Spinal cord (tissue), 10 donors: ENCODE data around the gene EPB41L2. TPM values are rescaled to one million over a fixed set of nuclear protein-coding genes. Genes with fewer than 3 reads are reported as not detected.

Source experiments
- DNase-seq, 6 donors: peaks; one replicate each; pipeline versions ENCODE4 v3.0.0 to v3.0.0-alpha.2; 2013 to 2015; ENCODE audit warnings: low spot score in 6 of 6, low read depth in 4 of 6
- H3K27ac ChIP-seq: one replicate; pipeline ENCODE4 v1.5.1; 2013; ENCODE audit warnings: low read depth, low read length, control low read depth
- H3K27me3 ChIP-seq: one replicate; pipeline ENCODE4 v1.6.1; 2013; ENCODE audit warnings: low read length; ENCODE audit not compliant: control insufficient read depth, insufficient read depth
- H3K36me3 ChIP-seq: one replicate; pipeline ENCODE4 v1.6.1; 2013; ENCODE audit warnings: low read length; ENCODE audit not compliant: control insufficient read depth, insufficient read depth
- H3K4me1 ChIP-seq: one replicate; pipeline ENCODE4 v1.6.1; 2013; ENCODE audit warnings: low read length; ENCODE audit not compliant: control insufficient read depth, insufficient read depth
- H3K4me3 ChIP-seq: one replicate; pipeline ENCODE4 v1.5.1; 2013; ENCODE audit warnings: low read depth, low read length, control low read depth
- H3K9me3 ChIP-seq: one replicate; pipeline ENCODE4 v1.6.1; 2013; ENCODE audit warnings: low read length; ENCODE audit not compliant: control insufficient read depth, insufficient read depth
- WGBS: methylation state at CpG from one replicate; pipeline ENCODE4 v1.1.5; 2013; ENCODE audit warnings: missing lambda C conversion rate; ENCODE audit not compliant: insufficient coverage; 5-methylcytosine and 5-hydroxymethylcytosine counted together
- polyA plus RNA-seq, 2 donors: library from polyadenylated mRNA; unstranded; fragments of 120-200 nt; gene quantifications; one replicate each; pipeline ENCODE4 v1.2.1, GENCODE V29; 2013; ENCODE audit not compliant: insufficient read length in 2 of 2
- total RNA-seq, 2 donors: library from RNA; depleted of rRNA in 1 of 2; stranded (reverse); fragments of 120-200 nt in 1 of 2; fragments of >200 nt in 1 of 2; gene quantifications; one replicate each; pipeline versions ENCODE4 v1.2.3 to v1.2.4, GENCODE V29; 2013 to 2014
- donor health status: healthy.

Gene EPB41L2
- total and polyA plus RNA-seq, 4 donors: 122 to 311 (median 267) TPM

DNA sequence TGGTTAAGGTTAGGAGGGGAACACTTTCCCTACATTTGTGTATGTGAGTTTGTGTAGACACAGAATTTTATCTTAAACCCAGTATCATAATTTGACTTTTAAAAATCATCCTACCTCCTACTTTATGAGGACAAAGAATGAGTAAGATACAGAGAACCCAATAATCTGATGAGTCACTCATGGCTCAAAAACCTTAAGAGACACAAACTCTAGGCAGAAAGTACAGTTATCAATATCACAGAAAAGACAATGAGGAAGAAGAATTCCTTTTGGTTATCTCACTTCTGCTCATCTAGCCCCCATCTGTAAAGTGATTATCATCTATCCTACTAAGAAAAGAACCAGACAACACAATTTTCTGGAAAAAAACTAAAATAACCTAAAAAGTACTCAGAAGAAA, 87.7 kb downstream of the EPB41L2 start:
- DNase-seq: no peak
- Histone ChIP-seq H3K4me3 (no peak overlapping the region), H3K27ac (no peak overlapping the region), H3K27me3 (no peaks in the 10 kb centered on the region), H3K9me3 (no peaks in the 10 kb centered on the region), H3K4me1 (peaks cover 4% of the 10 kb centered on the region), H3K36me3 (no peaks in the 10 kb centered on the region)

DNA sequence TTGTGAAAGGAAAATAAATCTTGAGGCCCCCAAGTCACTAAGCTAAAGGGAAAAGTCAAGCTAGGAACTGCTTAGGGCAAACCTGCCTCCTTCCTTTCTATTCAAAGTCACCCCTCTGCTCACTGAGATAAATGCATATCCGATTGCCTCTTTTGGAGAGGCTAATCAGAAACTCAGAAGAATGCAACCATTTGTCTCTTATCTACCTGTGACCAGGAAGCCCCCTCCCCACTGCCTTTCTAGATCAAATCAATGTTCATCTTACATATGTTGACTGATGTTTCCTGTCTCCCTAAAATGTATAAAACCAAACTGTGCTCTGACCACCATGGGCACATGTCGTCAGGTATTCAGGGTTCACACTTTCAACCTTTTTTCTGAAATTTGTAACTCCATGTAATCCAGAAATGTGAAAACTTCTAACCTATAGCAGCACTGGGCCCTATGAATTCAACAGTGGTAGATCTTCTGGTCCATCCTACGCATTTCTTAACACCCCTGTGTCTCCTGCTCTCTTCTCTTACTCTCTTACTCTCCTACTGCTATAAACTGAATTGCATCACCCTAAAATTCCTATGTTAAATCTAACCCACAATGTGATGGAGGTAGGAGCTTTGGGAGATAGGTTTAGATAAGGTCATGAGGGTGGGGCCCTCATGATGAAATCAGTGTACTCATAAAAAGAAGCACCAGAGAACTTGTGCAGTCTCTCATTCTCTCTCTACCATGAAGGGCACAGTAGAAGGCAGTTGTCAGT, 89.3 kb downstream of the EPB41L2 start:
- 89% methylated on average over 3 of the region's 3 CpGs for WGBS
- no peaks in the 10 kb centered on the region for H3K27me3 ChIP-seq
- H3K36me3 ChIP-seq: no peaks in the 10 kb centered on the region
- no peak for DNase-seq
- peaks cover 4% of the 10 kb centered on the region for H3K4me1 ChIP-seq
- no peak overlapping the region for H3K4me3 ChIP-seq
- no peak overlapping the region for H3K27ac ChIP-seq
- H3K9me3 ChIP-seq: no peaks in the 10 kb centered on the region

DNA sequence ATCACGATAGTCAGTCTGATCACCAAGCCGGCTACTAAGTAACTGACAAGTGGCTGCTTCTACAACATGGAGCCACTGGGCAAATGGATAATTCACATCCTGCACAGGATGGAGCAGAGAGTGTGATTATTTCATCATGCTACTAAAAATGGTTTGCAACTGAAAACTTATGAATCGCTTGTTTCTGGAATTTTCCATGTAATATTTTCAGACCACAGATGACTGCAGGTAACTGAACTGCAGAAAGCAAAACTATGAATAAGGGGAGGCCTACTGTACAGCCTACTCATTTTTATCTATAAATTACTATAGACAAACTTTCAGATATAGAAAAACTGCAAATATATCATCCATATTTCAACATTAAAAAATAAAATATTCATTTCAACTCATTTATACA, 91.5 kb downstream of the EPB41L2 start:
- DNase-seq: no peak
- no peaks in the 10 kb centered on the region for H3K36me3 ChIP-seq
- no peaks in the 10 kb centered on the region for H3K9me3 ChIP-seq
- no peaks in the 10 kb centered on the region for H3K27me3 ChIP-seq
- H3K27ac ChIP-seq: no peak overlapping the region
- 94% methylated on average over 2 of the region's 3 CpGs for WGBS
- no peak overlapping the region for H3K4me3 ChIP-seq
- peaks cover 4% of the 10 kb centered on the region for H3K4me1 ChIP-seq

DNA sequence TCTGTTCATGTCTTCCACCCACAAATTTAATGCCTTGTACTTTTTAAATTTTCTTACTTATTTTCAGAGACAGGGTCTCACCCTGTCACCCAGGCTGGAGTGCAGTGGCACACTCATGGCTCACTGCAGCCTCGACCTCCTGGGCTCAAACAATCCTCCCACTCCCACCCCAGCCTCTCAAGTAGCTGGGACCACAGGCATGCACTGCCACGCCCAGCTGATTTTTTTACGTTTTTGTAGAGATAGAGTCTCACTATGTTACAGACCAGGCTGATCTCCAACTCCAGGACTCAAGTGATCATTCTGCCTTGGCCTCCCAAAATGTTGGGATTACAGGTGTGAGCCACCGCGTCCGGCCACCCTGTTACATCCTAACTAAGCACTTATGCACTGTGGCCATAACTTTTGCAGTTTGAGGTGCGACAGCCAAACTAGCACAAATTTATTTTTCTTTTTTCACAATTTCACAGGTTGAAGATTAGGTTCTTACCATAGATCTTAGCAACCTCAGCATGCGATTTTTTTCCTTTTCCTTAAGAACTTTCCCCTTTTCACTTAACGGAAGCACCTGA, 92.1 kb downstream of the EPB41L2 start:
- Histone ChIP-seq H3K4me3 (no peak overlapping the region), H3K9me3 (no peaks in the 10 kb centered on the region), H3K27ac (no peak overlapping the region), H3K36me3 (no peaks in the 10 kb centered on the region), H3K27me3 (no peaks in the 10 kb centered on the region), H3K4me1 (peaks cover 4% of the 10 kb centered on the region)
- no peak for DNase-seq
- WGBS: 100% methylated on average over 6 of the region's 9 CpGs

DNA sequence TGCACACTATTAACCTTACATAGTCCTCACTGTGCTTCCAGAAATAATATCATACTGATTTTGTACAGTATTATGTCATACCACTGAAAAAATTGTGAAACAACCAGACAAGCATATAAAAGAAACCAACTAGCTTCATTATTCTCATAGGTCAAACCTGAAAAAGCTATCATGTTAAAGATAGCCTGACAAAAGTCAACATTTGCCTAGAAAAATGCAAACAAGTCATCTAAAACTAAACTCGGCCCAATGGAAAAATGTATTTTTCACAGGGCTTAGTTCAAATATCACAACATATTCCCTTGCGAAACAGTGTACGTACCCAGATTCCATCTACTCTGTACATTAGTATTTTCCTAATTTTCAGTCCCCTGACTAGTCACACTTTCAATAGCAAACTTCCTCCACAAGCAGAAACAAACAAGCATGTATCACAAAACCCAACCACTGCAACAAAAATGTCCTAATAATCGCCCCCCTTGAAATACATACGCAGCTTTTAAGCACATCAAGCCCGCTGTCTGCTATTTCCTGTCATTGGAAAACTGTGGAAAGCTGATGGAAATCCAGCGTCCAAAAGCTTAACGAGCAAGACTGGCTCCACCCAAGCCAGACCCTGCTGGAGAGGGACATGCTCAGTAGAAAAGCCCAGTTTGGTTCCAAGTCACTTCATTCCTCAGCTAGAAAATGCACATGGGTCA, 93.1 kb downstream of the EPB41L2 start:
- Histone ChIP-seq H3K27ac (peak overlapping the region; percentile 72), H3K36me3 (no peaks in the 10 kb centered on the region), H3K4me3 (peak overlapping the region; percentile 33), H3K4me1 (peaks cover 4% of the 10 kb centered on the region), H3K9me3 (no peaks in the 10 kb centered on the region), H3K27me3 (no peaks in the 10 kb centered on the region)
- WGBS: 73% methylated on average over 8 of the region's 8 CpGs
- DNase-seq: peak in 1 of 6 donors; percentile 63

DNA sequence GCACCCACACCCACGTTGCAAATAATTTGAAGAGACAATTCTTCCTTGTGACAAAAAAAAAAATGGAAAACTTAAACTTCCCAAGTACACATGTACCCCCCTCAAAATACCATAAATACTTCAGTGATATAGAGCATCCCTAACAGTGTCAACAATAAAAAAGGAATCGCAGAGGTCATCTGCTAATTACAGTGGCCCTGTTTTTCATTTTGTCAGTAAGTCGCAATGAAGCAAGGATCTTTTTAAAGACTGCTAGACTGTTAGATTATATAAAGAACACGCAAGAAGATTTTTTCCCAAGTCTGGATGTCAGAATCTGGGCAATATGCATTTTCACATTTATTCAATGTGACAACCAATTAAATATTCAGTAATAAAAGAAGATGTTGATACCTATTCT, 93.9 kb downstream of the EPB41L2 start:
- Histone ChIP-seq H3K4me3 (peak overlapping the region; percentile 33), H3K4me1 (peaks cover 4% of the 10 kb centered on the region), H3K36me3 (no peaks in the 10 kb centered on the region), H3K27ac (peak overlapping the region; percentile 72), H3K27me3 (no peaks in the 10 kb centered on the region), H3K9me3 (no peaks in the 10 kb centered on the region)
- DNase-seq: no peak
- no CpG with 5 or more reads among the region's 4 CpGs for WGBS

DNA sequence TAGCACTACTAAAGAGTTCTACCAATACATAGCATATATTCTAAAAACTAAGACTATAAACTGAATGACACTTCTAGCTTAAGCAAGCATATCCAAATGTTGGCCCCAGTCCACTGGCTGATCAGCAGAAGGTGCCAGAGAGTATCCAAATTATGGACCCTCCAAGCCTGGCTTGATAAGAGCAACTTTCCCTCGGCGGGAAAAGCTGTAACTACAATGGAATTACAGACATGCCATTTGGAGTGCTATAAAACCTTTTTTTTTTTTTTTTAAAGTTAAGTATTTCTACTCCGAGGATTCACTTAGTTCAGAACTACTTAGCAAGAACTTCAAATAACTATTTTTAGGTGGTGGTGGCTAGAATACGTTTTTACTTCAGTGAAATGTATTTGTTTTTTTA, 94.6 kb downstream of the EPB41L2 start:
- no peak for DNase-seq
- Histone ChIP-seq H3K36me3 (no peaks in the 10 kb centered on the region), H3K4me1 (peaks cover 4% of the 10 kb centered on the region), H3K27me3 (no peaks in the 10 kb centered on the region), H3K27ac (peak overlapping the region; percentile 72), H3K9me3 (no peaks in the 10 kb centered on the region), H3K4me3 (peak overlapping the region; percentile 33)
- WGBS: no CpG with 5 or more reads among the region's 4 CpGs

DNA sequence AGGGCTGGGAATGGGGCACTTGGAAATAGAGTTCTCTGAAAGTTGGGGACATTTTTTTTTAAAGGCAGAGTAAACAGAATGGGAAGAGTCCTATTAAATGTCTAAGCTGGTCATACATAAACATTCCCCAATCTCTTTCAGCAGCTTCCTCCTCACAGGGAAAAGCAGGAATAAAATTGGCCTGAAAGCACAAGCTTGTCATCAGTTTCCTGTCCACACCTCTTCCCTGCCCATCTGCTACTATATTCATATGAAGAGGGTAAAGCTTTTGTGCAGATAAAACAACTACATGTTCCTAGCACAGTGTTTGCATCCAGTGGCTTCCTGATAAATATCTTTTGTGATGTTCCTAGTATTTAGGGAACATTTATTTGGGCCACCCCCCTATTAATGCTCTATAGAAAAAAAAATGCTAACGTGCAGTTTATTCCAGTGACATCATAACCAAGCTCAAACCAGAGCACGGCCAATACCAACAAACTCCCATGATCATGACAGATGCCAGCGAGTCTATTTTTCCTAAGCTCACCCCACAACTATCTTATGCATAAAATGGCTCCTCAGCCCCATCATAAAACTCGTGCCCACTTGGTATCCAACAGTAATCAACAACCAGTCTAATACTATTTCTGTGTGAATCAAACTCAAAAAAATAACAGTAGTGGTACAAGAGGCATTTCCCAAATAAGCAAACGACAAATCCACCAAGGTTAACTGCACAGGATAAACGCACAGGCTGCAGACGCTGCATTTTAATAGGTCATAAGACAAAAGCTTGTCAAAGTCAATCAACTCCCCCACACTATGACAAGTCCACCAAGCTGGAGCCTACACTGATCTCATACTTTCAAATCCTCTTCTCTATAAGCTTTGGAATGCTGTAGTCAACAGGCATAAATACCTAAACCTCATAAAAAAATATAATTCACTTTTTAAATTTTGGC, 95.3 kb downstream of the EPB41L2 start:
- peak in 1 of 6 donors; percentile 63 for DNase-seq

DNA sequence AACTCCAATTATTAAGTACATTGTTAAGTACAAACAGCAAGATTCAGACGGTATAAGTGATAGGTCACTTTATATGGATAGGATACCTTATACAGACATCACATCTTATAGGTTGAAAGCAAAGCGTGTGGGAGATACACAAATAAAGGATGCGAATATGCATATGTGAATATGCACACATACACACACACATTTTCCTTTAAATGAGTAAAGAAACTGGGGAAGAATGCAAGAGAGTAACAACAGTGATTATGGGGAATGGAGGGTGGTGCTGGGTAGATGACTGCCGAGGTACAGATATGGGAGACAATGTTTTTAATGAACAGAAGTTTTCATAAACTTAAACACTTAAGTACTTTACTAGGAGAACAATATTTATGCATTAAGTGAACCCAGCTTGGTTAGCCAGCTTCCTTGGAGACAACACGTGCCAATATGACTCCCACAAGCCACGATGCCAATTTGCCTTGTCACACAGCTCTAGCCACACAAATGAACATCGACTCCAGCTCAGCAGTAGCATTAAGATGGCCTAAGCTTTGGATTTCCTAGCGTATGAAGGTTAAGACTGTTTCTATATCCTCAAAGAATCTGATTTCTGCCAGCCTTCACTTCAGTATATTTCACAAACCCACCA, 96.6 kb downstream of the EPB41L2 start:
- WGBS: 70% methylated on average over 4 of the region's 8 CpGs
- H3K36me3 ChIP-seq: no peaks in the 10 kb centered on the region
- H3K27ac ChIP-seq: no peak overlapping the region
- H3K4me1 ChIP-seq: peaks cover 4% of the 10 kb centered on the region
- H3K27me3 ChIP-seq: no peaks in the 10 kb centered on the region
- no peak overlapping the region for H3K4me3 ChIP-seq
- no peak for DNase-seq
- H3K9me3 ChIP-seq: no peaks in the 10 kb centered on the region

More for the DNA sequence above, 95.3 kb downstream of the EPB41L2 start:
- H3K27ac ChIP-seq: peak overlapping the region; percentile 61
- no peak overlapping the region for H3K4me3 ChIP-seq
- no peaks in the 10 kb centered on the region for H3K27me3 ChIP-seq
- H3K9me3 ChIP-seq: no peaks in the 10 kb centered on the region
- peaks cover 4% of the 10 kb centered on the region for H3K4me1 ChIP-seq
- H3K36me3 ChIP-seq: no peaks in the 10 kb centered on the region
- WGBS: 70% methylated on average over 6 of the region's 7 CpGs
